GM12872 (cell line): ENCODE results near the gene LAMP2.

Experiments
- CTCF ChIP-seq: IDR thresholded peaks from 3 replicates; pipeline ENCODE4 v1.5.1; 2011; ENCODE audit warnings: low read depth, mild to moderate bottlenecking, low read length, moderate library complexity; ENCODE audit not compliant: insufficient read depth

LAMP2 gene

GRCh38 chrX:120468479-120468824 lies 644 bp downstream of the LAMP2 start:
- TF ChIP-seq CTCF, result no peak

- TF ChIP-seq CTCF, result no peak
These were observed 1.0 kb downstream of the LAMP2 start for GRCh38 chrX:120468071-120468470.

GRCh38 chrX:120464411-120464810 lies 4.7 kb downstream of the LAMP2 start:
- no peak for TF ChIP-seq CTCF

GRCh38 chrX:120463241-120463640 lies 5.9 kb downstream of the LAMP2 start:
- TF ChIP-seq CTCF, result no peak

DNA sequence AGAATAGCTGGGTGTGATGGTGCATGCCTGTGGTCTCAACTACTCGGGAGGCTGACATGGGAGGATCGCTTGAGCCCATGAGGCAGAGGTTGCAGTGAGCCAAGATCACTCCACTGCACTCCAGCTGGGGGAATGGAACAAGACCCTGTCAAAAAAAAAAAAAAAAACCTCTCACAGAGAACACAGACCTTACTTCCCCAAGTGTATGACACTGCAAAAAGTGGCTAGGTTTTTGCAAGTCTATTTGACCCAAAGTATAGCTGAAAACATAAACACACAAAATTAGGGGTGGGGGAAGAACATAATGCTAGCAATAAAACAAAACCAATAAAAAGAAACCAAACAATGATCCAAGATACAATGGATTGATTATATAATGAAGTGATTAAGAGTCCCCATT lies 6.7 kb downstream of the LAMP2 start:
- TF ChIP-seq CTCF, result no peak

- no peak for TF ChIP-seq CTCF
These were observed 9.8 kb downstream of the LAMP2 start for GRCh38 chrX:120459309-120459708.

DNA sequence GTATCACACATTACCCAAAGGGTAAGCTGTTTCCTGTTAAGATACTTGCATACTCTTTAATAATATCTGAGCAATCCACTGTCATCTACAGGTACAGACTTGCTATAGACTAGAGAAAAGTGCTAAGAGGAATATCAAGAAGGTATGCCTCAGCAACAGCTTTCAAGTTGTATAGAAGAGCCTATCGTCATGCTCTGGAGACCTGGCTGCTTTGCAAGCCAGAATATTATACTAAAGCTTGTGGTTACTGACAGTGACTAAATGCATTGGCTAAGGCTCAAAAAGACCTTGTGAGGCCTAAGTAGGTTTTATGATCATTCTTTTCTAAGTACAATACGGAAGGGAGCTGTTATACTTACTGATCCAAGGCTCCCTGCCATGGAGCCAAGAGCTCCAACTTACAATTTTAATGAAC lies 11.3 kb downstream of the LAMP2 start:
- no peak for TF ChIP-seq CTCF

GRCh38 chrX:120456973-120457372 lies 12.1 kb downstream of the LAMP2 start:
- TF ChIP-seq CTCF, result no peak
